Endothelial cell of umbilical vein (primary cell): Measurements from ENCODE around the gene EPS15. TPM values are rescaled to one million over a fixed set of nuclear protein-coding genes. Genes with fewer than 3 reads are reported as not detected.

Experiments used
- BruUV-seq: library from RNA; stranded (reverse); fragments of 400-500 nt; replicated peaks from 2 replicates; lab custom pipeline; 2021; lab: Mats Ljungman, UMichigan
- CTCF ChIA-PET: fragments of 300-600, 350-600 bp; sonication (Branson Sonifier 250); formaldehyde crosslinking; loops from one replicate; lab custom pipeline; 2021; ENCODE audit warnings: antibody characterized with exemption, inconsistent platforms; lab: Charles Lee
- POLR2A ChIA-PET: fragments of 300-600, 350-600 bp; sonication (Branson Sonifier 250); formaldehyde crosslinking; loops from one replicate; lab custom pipeline; 2021; ENCODE audit warnings: antibody characterized with exemption, inconsistent platforms; lab: Charles Lee
- DNase-seq: peaks from one replicate; pipeline ENCODE4 v3.0.0-alpha.2; 2011; ENCODE audit warnings: low read depth, low spot score
- FAIRE-seq: peaks from 2 replicates; lab custom pipeline; 2011; peaks lifted over from hg19 to GRCh38; lab: Jason Lieb, UNC
- H2AFZ ChIP-seq: 2 replicates; pipeline ENCODE4 v1.6.0; 2012; ENCODE audit warnings: low read depth, low read length, control low read depth, inconsistent platforms
- H3K27ac ChIP-seq: 2 replicates; pipeline ENCODE4 v1.5.1; 2011; ENCODE audit warnings: low read depth, mild to moderate bottlenecking, control low read depth, low read length, moderate library complexity; ENCODE audit not compliant: insufficient read depth
- H3K27me3 ChIP-seq, 2 experiments: 2 replicates each; pipeline versions ENCODE4 v1.6.0 to v1.6.1; 2011; ENCODE audit warnings: low read length in 2 of 2, mixed read lengths in 1 of 2; ENCODE audit not compliant: control insufficient read depth in 2 of 2, insufficient read depth in 2 of 2
- H3K36me3 ChIP-seq, 2 experiments: 2 replicates in 1 of 2; 3 replicates in 1 of 2; pipeline ENCODE4 v1.5.1; 2011; ENCODE audit warnings: low read length in 2 of 2, mild to moderate bottlenecking in 1 of 2, moderate library complexity in 1 of 2; ENCODE audit not compliant: control insufficient read depth in 2 of 2, insufficient read depth in 2 of 2; ENCODE audit errors: extremely low read depth in 1 of 2
- H3K4me1 ChIP-seq: 3 replicates; pipeline ENCODE4 v1.5.1; 2011; ENCODE audit warnings: mild to moderate bottlenecking, low read length; ENCODE audit not compliant: control insufficient read depth, insufficient read depth; ENCODE audit errors: extremely low read depth
- H3K4me2 ChIP-seq: 2 replicates; pipeline ENCODE4 v1.6.1; 2011; ENCODE audit warnings: low read length, control low read depth, mixed read lengths; ENCODE audit not compliant: insufficient read depth
- H3K4me3 ChIP-seq, 3 experiments: fragments of 200-600 bp in 1 of 3; sonication (generic), shearing (Covaris generic) in 1 of 3; replicated peaks in 1 of 3; 2 replicates each; pipeline ENCODE4 v1.5.1; 2011 to 2016; ENCODE audit warnings: control low read depth in 3 of 3, low read length in 3 of 3, mild to moderate bottlenecking in 2 of 3, inconsistent platforms in 1 of 3, low read depth in 1 of 3, moderate library complexity in 1 of 3; ENCODE audit not compliant: insufficient read depth in 1 of 3
- H3K79me2 ChIP-seq: 2 replicates; pipeline ENCODE4 v1.6.0; 2012; ENCODE audit warnings: low read length, inconsistent platforms; ENCODE audit not compliant: control insufficient read depth, insufficient read depth
- H3K9ac ChIP-seq: replicated peaks from 2 replicates; pipeline ENCODE3; 2011; ENCODE audit warnings: low read length, control low read depth; ENCODE audit not compliant: insufficient read depth; ENCODE audit errors: extremely low read depth
- H3K9me1 ChIP-seq: replicated peaks from 3 replicates; pipeline ENCODE4 v1.6.0; 2011; ENCODE audit warnings: mild to moderate bottlenecking, low read length; ENCODE audit not compliant: control insufficient read depth, insufficient read depth; ENCODE audit errors: extremely low read depth
- H3K9me3 ChIP-seq: replicated peaks from 2 replicates; pipeline ENCODE4 v1.5.1; 2012; ENCODE audit warnings: low read length, inconsistent platforms; ENCODE audit not compliant: control insufficient read depth, insufficient read depth
- H4K20me1 ChIP-seq: replicated peaks from 2 replicates; pipeline ENCODE3; 2011; ENCODE audit warnings: mild to moderate bottlenecking, low read length; ENCODE audit not compliant: control insufficient read depth, insufficient read depth; ENCODE audit errors: extremely low read depth
- CTCF ChIP-seq, 2 donors: IDR thresholded peaks; 1 replicate in 1 of 2; 2 replicates in 1 of 2; pipeline ENCODE4 v1.5.1; 2011; ENCODE audit warnings: low read length in 2 of 2, mild to moderate bottlenecking in 2 of 2, moderate library complexity in 2 of 2, control low read depth in 1 of 2, inconsistent platforms in 1 of 2, low read depth in 1 of 2; ENCODE audit not compliant: insufficient read depth in 1 of 2; ENCODE audit errors: extremely low read depth in 1 of 2
- EZH2 ChIP-seq: IDR thresholded peaks from 2 replicates; pipeline ENCODE4 v1.6.1; 2012; ENCODE audit warnings: borderline replicate concordance, low read depth, mild to moderate bottlenecking, moderate library complexity, low read length, inconsistent platforms; ENCODE audit not compliant: severe bottlenecking
- FOS ChIP-seq: IDR thresholded peaks from 2 replicates; pipeline ENCODE4 v1.6.1; 2011; ENCODE audit warnings: mild to moderate bottlenecking, low read length, moderate library complexity, borderline replicate concordance; ENCODE audit not compliant: insufficient read depth
- GATA2 ChIP-seq: IDR thresholded peaks from 2 replicates; pipeline ENCODE4 v1.7.0; 2011; ENCODE audit warnings: low read depth, mild to moderate bottlenecking, moderate library complexity, mixed read lengths, low read length; ENCODE audit not compliant: insufficient read length, insufficient read depth
- JUN ChIP-seq: IDR thresholded peaks from 2 replicates; pipeline ENCODE4 v1.6.1; 2011; ENCODE audit warnings: borderline replicate concordance, low read depth; ENCODE audit not compliant: insufficient read length, insufficient read depth
- MAX ChIP-seq: IDR thresholded peaks from 2 replicates; pipeline ENCODE4 v1.6.1; 2011; ENCODE audit not compliant: insufficient read depth, insufficient read length
- MYC ChIP-seq: IDR thresholded peaks from one replicate; pipeline ENCODE4 v1.6.1; 2011; ENCODE audit warnings: mild to moderate bottlenecking, low read depth, low read length
- POLR2A ChIP-seq: IDR thresholded peaks from 2 replicates; pipeline ENCODE4 v1.6.1; 2012; ENCODE audit warnings: low read depth, mild to moderate bottlenecking, control low read depth, low read length
- POLR2AphosphoS5 ChIP-seq: IDR thresholded peaks from 2 replicates; pipeline ENCODE4 v1.6.1; 2012; ENCODE audit warnings: low read depth, mild to moderate bottlenecking, control low read depth, low read length, moderate library complexity; ENCODE audit not compliant: insufficient read depth
- dilution Hi-C: fragments of 300-500 bp; cut with MboI; formaldehyde crosslinking; loops from one replicate; pipeline ENCODE4 v1.15.0; 2019; ENCODE audit warnings: low sequenced_read_pairs; ENCODE audit not compliant: extremely low pct_ligation_motif_present
- intact Hi-C: fragments of 100-400 bp; cut with micrococcal nuclease; formaldehyde crosslinking; loops from one replicate; pipeline ENCODE4 v1.10.0; 2022
- polyA plus RNA-seq, 4 experiments: library from polyadenylated mRNA; depleted of rRNA in 3 of 4; stranded (reverse) in 3 of 4; unstranded in 1 of 4; fragments of >200 nt; gene quantifications; 2 replicates each; pipeline versions ENCODE4 v1.2.1 to v1.2.3, GENCODE V29; 2011 to 2012; ENCODE audit warnings: missing spikeins in 1 of 4
- total RNA-seq: library from RNA; stranded (reverse); gene quantifications from 2 replicates; pipeline ENCODE4 v1.2.3, GENCODE V29; 2021

The EPS15 gene
- total and polyA plus RNA-seq, 2 donors (not counting 3 experiments of a cell fraction or from before 2014, with no cell fraction given) = 15.4 to 44.8 TPM

- peak; percentile 28 for DNase-seq
- Histone ChIP-seq H3K27ac (no peak overlapping the region), H3K4me1 (peaks cover 21% of the 10 kb centered on the region), H3K9ac (no peak overlapping the region), H4K20me1 (no peaks in the 10 kb centered on the region), H3K9me1 (no peaks in the 10 kb centered on the region), H3K9me3 (no peaks in the 10 kb centered on the region), H3K4me2 (no peak overlapping the region), H3K4me3 (no peak overlapping the region), H3K79me2 (no peaks in the 10 kb centered on the region), H2AFZ (no peak overlapping the region), H3K27me3 (no peaks in the 10 kb centered on the region), H3K36me3 (no peaks in the 10 kb centered on the region)
- CTCF ChIA-PET = interaction anchor here (1.2 to 1.3 kb wide), 2 partner anchors 33 to 104 kb away, joined by 4 to 5 read pairs; no protein-coding TSS in a partner anchor
- peak; percentile 10 for TF ChIP-seq GATA2
- no peak for TF ChIP-seq MYC
- no peak for TF ChIP-seq EZH2
- TF ChIP-seq MAX = no peak
- intact Hi-C loops (no loop called here), dilution Hi-C loops (no loop called here)
- BruUV-seq = no TSS peak
- POLR2A ChIA-PET = no interaction called here
- FAIRE-seq = peak; percentile 50
Measured at GRCh38 chr1:51567653-51568052, 48.6 kb upstream of the EPS15 start.

- Histone ChIP-seq H3K4me1 (peaks cover 21% of the 10 kb centered on the region), H3K27ac (no peak overlapping the region), H3K4me2 (no peak overlapping the region), H3K9me1 (no peaks in the 10 kb centered on the region), H2AFZ (no peak overlapping the region), H3K9ac (no peak overlapping the region), H4K20me1 (no peaks in the 10 kb centered on the region), H3K36me3 (no peaks in the 10 kb centered on the region), H3K4me3 (no peak overlapping the region), H3K9me3 (no peaks in the 10 kb centered on the region), H3K27me3 (no peaks in the 10 kb centered on the region), H3K79me2 (no peaks in the 10 kb centered on the region)
- dilution Hi-C loops = no loop called here
- DNase-seq (no peak), FAIRE-seq (no peak)
- TF ChIP-seq EZH2 (no peak), POLR2AphosphoS5 (no peak), CTCF (IDR thresholded peaks at IDR 0.05; ENCODE audit: extremely low read depth in 1 of 2, insufficient read depth in 1 of 2, low read depth in 1 of 2, low read length in 2 of 2) (no peak), JUN (no peak), FOS (no peak), MYC (no peak), GATA2 (no peak), MAX (no peak), POLR2A (no peak)
- intact Hi-C loops = no loop called here
- BruUV-seq = no TSS peak
- ChIA-PET CTCF (no interaction called here), POLR2A (no interaction called here)
Measured at GRCh38 chr1:51566260-51566659, 47.2 kb upstream of the EPS15 start.
